Cardiac muscle cell (in vitro differentiated cells and primary cell): ENCODE measurements around the gene TAOK2. TPM values are rescaled to one million over a fixed set of nuclear protein-coding genes. Genes with fewer than 3 reads are reported as not detected.
A peak's percentile ranks its signal among the peaks of the same experiment; 100 is the strongest.

Experiments
- DNase-seq, 2 donors: peaks; one replicate each; pipeline versions ENCODE4 v3.0.0 to v3.0.0-alpha.2; 2010 to 2017; ENCODE audit warnings: low read depth in 1 of 2, low spot score in 1 of 2
- H3K27ac ChIP-seq: fragments of 200-600 bp; sonication (generic); 2 replicates; pipeline ENCODE4 v1.5.1; 2016
- H3K27me3 ChIP-seq: fragments of 200-600 bp; sonication (generic); 2 replicates; pipeline ENCODE4 v1.6.0; 2016; ENCODE audit warnings: control low read depth
- H3K36me3 ChIP-seq: fragments of 200-600 bp; sonication (generic); 2 replicates; pipeline ENCODE4 v1.5.1; 2016; ENCODE audit warnings: control low read depth
- H3K4me1 ChIP-seq: fragments of 200-600 bp; sonication (generic); 2 replicates; pipeline ENCODE4 v1.8.1; 2017; ENCODE audit warnings: low read depth, mild to moderate bottlenecking, mixed run types
- H3K4me3 ChIP-seq: fragments of 200-600 bp; sonication (generic); 2 replicates; pipeline ENCODE4 v1.5.1; 2016; ENCODE audit warnings: mild to moderate bottlenecking
- H3K9me3 ChIP-seq: fragments of 200-600 bp; sonication (generic); 2 replicates; pipeline ENCODE4 v1.5.1; 2017; ENCODE audit warnings: low read depth, mild to moderate bottlenecking, control low read depth
- CTCF ChIP-seq: IDR thresholded peaks from 2 replicates; pipeline ENCODE4 v1.5.1; 2012; ENCODE audit warnings: low read depth, mild to moderate bottlenecking, low read length
- polyA plus RNA-seq: library from polyadenylated mRNA; unstranded; fragments of >200 nt; fragmentation: Nextera tagmentation; extraction: Ambion mirVana; gene quantifications from 2 replicates; pipeline ENCODE4 v1.2.1, GENCODE V29; 2016
- total RNA-seq: library from RNA; depleted of rRNA; stranded (reverse); fragments of >200 nt; gene quantifications from 2 replicates; pipeline ENCODE4 v1.2.3, GENCODE V29; 2016

TAOK2 gene
- total and polyA plus RNA-seq, 2 experiments from 2014 or later = 25.8 to 70.9 TPM

- Histone ChIP-seq H3K36me3 (peaks cover 28% of the 10 kb centered on the region), H3K27ac (no peak overlapping the region), H3K4me3 (no peak overlapping the region), H3K27me3 (no peaks in the 10 kb centered on the region), H3K9me3 (no peaks in the 10 kb centered on the region), H3K4me1 (no peaks in the 10 kb centered on the region)
- no peak for DNase-seq
- no peak for TF ChIP-seq CTCF
These were observed 17.9 kb downstream of the TAOK2 start for GRCh38 chr16:29991571-29991904.

- Histone ChIP-seq H3K36me3 (peaks cover 24% of the 10 kb centered on the region), H3K4me3 (no peak overlapping the region), H3K9me3 (no peaks in the 10 kb centered on the region), H3K27me3 (no peaks in the 10 kb centered on the region), H3K27ac (no peak overlapping the region), H3K4me1 (no peaks in the 10 kb centered on the region)
- no peak for TF ChIP-seq CTCF
- peak in 1 of 2 donors; percentile 56 for DNase-seq
These were observed 18.8 kb downstream of the TAOK2 start for GRCh38 chr16:29992344-29992967.

DNA sequence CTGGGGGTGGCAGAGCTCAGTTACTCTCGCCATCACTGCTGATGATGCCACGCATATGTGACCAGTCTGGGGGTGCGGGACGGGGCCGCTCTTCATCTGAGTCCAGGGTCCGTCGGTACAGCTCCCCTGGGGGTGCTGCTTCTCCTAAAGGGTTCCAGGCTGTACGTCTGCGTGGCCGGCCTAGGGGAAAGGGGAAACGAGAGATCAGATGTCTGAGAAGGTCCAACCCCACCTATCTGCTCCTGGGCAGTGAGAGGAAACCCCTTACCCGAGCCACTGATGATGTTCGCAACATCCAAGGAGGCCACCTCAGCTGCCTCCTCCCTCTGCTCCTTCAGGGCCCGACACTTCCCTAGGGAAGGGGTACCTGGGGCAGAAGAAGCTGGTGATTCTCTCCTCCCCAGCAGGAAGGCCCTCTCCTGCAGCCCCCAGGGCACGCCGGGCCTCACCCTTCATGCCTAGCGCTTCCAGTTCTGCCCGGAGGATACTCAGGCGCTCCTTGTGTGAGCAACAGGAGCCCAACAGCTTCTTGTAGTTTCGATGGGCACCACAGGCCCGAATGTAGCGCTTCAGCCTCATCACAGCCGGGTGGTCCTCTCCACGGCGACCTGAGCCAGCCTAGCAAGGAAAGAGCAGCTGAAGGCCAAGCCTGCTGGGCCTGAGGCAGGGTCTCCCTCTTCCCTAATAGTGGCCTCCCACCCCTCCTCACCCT lies 19.7 kb downstream of the TAOK2 start:
- Histone ChIP-seq H3K27me3 (no peaks in the 10 kb centered on the region), H3K27ac (no peak overlapping the region), H3K4me1 (no peaks in the 10 kb centered on the region), H3K9me3 (no peaks in the 10 kb centered on the region), H3K36me3 (peaks cover 20% of the 10 kb centered on the region), H3K4me3 (no peak overlapping the region)
- no peak for TF ChIP-seq CTCF
- DNase-seq = no peak

GRCh38 chr16:29993903-29994599 lies 20.4 kb downstream of the TAOK2 start:
- no peak for TF ChIP-seq CTCF
- Histone ChIP-seq H3K36me3 (peaks cover 20% of the 10 kb centered on the region), H3K27ac (no peak overlapping the region), H3K27me3 (no peaks in the 10 kb centered on the region), H3K4me1 (no peaks in the 10 kb centered on the region), H3K9me3 (no peaks in the 10 kb centered on the region), H3K4me3 (no peak overlapping the region)
- no peak for DNase-seq

DNA sequence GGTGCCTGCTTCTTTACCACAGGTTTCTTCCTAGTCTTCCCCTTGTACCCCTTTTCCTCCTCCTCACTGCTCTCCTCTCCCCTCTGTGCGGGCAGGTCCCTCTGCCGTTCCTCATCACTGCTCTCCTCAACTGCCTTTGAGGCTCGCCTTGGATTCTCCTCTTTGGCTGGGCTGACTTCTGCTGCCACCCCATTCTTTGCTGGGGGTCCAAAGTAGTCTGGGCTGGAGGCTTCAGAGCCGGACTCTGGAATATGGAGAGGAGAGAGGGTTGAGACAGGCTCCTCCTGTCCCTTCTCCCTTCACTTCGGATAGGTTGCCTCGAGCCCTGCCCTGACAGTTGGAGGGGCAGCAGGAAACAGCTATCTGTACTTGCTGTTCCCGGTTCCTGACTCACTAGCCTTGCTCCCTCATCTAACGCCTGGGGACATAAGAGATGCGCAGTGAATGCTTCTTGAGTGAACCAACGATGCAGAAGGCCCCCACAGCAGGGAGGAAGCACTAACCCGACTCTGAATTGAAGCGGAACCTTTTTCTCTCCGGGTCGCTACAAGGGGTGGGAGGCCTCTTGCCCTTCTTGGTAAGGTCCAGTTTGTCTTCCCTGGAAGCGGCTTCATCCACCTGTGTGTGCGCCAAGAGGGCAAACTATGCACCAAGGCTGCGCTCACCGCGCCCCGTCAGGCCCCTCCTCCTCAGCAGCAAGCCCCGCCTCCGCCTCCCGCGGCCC lies 21.1 kb downstream of the TAOK2 start:
- Histone ChIP-seq H3K4me1 (no peaks in the 10 kb centered on the region), H3K9me3 (no peaks in the 10 kb centered on the region), H3K27ac (peak overlapping the region; percentile 86), H3K27me3 (no peaks in the 10 kb centered on the region), H3K36me3 (peaks cover 17% of the 10 kb centered on the region), H3K4me3 (peak overlapping the region; percentile 84)
- DNase-seq = peak in 1 of 2 donors; percentile 53
- no peak for TF ChIP-seq CTCF
